ENCODE data around the gene MAP7. TPM values are rescaled to one million over a fixed set of nuclear protein-coding genes. Genes with fewer than 3 reads are reported as not detected.

MAP7 gene
- total and polyA plus RNA-seq, 2 experiments from 2014 or later = 44.7 to 49.2 TPM

GRCh38 chr6:136387316-136387715 is 162.9 kb downstream of the MAP7 start:
- no peaks in the 10 kb centered on the region for H4K20me1 ChIP-seq (replicated peaks; ENCODE audit: insufficient read depth)
- Mint-ChIP-seq H3K4me1 (peaks cover 12% of the 10 kb centered on the region; the same call in 2 of the 3 replicates), H3K27me3 (ENCODE audit: insufficient read depth, low read depth, poor library complexity) (no peaks in the 10 kb centered on the region), H3K36me3 (ENCODE audit: low read depth) (peaks cover 11% of the 10 kb centered on the region), H3K27ac (no peak overlapping the region), H3K9me3 (no peaks in the 10 kb centered on the region), H3K4me3 (no peak overlapping the region)
- no peak for TF ChIP-seq EZH2 (IDR thresholded peaks at IDR 0.05; ENCODE audit: low read depth, unreplicated experiment)
- no peak for TF ChIP-seq ZNF114 (CRISPR knock-in tag; IDR thresholded peaks at IDR 0.05)
- no peak for TF ChIP-seq CREB1 (CRISPR knock-in tag; IDR thresholded peaks at IDR 0.05; ENCODE audit: low read depth)
- no peak for TF ChIP-seq EZH2phosphoT487 (IDR thresholded peaks at IDR 0.05; ENCODE audit: unreplicated experiment)
- no peak for TF ChIP-seq POLR2AphosphoS5 (IDR thresholded peaks at IDR 0.05; ENCODE audit: low read depth)
- TF ChIP-seq, protein P1, sequence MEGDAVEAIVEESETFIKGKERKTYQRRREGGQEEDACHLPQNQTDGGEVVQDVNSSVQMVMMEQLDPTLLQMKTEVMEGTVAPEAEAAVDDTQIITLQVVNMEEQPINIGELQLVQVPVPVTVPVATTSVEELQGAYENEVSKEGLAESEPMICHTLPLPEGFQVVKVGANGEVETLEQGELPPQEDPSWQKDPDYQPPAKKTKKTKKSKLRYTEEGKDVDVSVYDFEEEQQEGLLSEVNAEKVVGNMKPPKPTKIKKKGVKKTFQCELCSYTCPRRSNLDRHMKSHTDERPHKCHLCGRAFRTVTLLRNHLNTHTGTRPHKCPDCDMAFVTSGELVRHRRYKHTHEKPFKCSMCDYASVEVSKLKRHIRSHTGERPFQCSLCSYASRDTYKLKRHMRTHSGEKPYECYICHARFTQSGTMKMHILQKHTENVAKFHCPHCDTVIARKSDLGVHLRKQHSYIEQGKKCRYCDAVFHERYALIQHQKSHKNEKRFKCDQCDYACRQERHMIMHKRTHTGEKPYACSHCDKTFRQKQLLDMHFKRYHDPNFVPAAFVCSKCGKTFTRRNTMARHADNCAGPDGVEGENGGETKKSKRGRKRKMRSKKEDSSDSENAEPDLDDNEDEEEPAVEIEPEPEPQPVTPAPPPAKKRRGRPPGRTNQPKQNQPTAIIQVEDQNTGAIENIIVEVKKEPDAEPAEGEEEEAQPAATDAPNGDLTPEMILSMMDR (conservative IDR thresholded peaks at IDR 0.05; ENCODE audit: low read depth in 2 of 2) = no peak
- TF ChIP-seq ZNF331 (CRISPR knock-in tag; IDR thresholded peaks at IDR 0.05; ENCODE audit: low read depth) = no peak
- TF ChIP-seq STAT1 (IDR thresholded peaks at IDR 0.05; ENCODE audit: unreplicated experiment) = no peak
- no peak for TF ChIP-seq REST (IDR thresholded peaks at IDR 0.05; ENCODE audit: unreplicated experiment)
- no peak for TF ChIP-seq ZNF462 (CRISPR knock-in tag; IDR thresholded peaks at IDR 0.05)
- no peak for TF ChIP-seq NANOG (IDR thresholded peaks at IDR 0.05; ENCODE audit: borderline replicate concordance)
- TF ChIP-seq JUNB (IDR thresholded peaks at IDR 0.05; ENCODE audit: unreplicated experiment) = no peak
- TF ChIP-seq, protein P2, sequence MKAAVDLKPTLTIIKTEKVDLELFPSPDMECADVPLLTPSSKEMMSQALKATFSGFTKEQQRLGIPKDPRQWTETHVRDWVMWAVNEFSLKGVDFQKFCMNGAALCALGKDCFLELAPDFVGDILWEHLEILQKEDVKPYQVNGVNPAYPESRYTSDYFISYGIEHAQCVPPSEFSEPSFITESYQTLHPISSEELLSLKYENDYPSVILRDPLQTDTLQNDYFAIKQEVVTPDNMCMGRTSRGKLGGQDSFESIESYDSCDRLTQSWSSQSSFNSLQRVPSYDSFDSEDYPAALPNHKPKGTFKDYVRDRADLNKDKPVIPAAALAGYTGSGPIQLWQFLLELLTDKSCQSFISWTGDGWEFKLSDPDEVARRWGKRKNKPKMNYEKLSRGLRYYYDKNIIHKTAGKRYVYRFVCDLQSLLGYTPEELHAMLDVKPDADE (IDR thresholded peaks at IDR 0.05) = no peak
- H3K36me3 ChIP-seq (ENCODE audit: insufficient read depth) = no peaks in the 10 kb centered on the region
- peaks cover 4% of the 10 kb centered on the region; the same call in 1 of the 2 replicates for H3K4me1 ChIP-seq (ENCODE audit: insufficient read depth)
- H3K4me3 ChIP-seq = no peak overlapping the region
- H3K27ac ChIP-seq (ENCODE audit: low read depth) = no peak overlapping the region
- ATAC-seq (no peak), DNase-seq (ENCODE audit: low spot score) (no peak)
- no peaks in the 10 kb centered on the region for H3K9me2 ChIP-seq (ENCODE audit: insufficient read depth)
- H3K27me3 ChIP-seq (ENCODE audit: insufficient read depth) = no peaks in the 10 kb centered on the region
- H3K79me2 ChIP-seq (replicated peaks; ENCODE audit: insufficient read depth) = 0 out of 2 replicates have a peak, but pooled peaks cover 3% of the 10 kb centered on the region
- H3K4me2 ChIP-seq = no peak overlapping the region
- H3F3A ChIP-seq (replicated peaks; ENCODE audit: low read depth) = no peaks in the 10 kb centered on the region
- H2AFZ ChIP-seq = no peak overlapping the region
